ENCODE data around the gene HIF3A.

GRCh38 chr19:46296722-46297461 is at the start of gene HIF3A:
- TF ChIP-seq CTCF (IDR thresholded peaks at IDR 0.05; ENCODE audit: insufficient read depth, low read depth, low read length) (no peak), EZH2 (IDR thresholded peaks at IDR 0.05; ENCODE audit: insufficient read depth, low read length) (no peak)

All from astrocyte (in vitro differentiated cells and primary cell).